Duodenal mucosa (tissue), 2 donors: Measurements from ENCODE around the gene TSFM.

ENCODE experiments used
- H3K27ac ChIP-seq: one replicate; pipeline ENCODE4 v1.7.0; 2013; ENCODE audit warnings: low read depth, low read length
- H3K27me3 ChIP-seq, 2 donors: one replicate each; pipeline ENCODE4 v1.7.0; 2013; ENCODE audit warnings: low read length in 2 of 2, control low read depth in 1 of 2; ENCODE audit not compliant: insufficient read depth in 2 of 2, control insufficient read depth in 1 of 2
- H3K36me3 ChIP-seq, 2 donors: one replicate each; pipeline ENCODE4 v1.7.0; 2013; ENCODE audit warnings: low read length in 2 of 2, control low read depth in 1 of 2; ENCODE audit not compliant: insufficient read depth in 2 of 2, control insufficient read depth in 1 of 2
- H3K4me1 ChIP-seq, 2 donors: one replicate each; pipeline ENCODE4 v1.7.0; 2013; ENCODE audit warnings: low read length in 2 of 2, control low read depth in 1 of 2; ENCODE audit not compliant: insufficient read depth in 2 of 2, control insufficient read depth in 1 of 2
- H3K4me3 ChIP-seq, 2 donors: one replicate each; pipeline ENCODE4 v1.7.0; 2013; ENCODE audit warnings: low read length in 2 of 2, low read depth in 1 of 2
- H3K9ac ChIP-seq, 2 donors: one replicate each; pipeline ENCODE4 v1.7.0; 2013; ENCODE audit warnings: low read length in 2 of 2, low read depth in 1 of 2
- H3K9me3 ChIP-seq, 2 donors: one replicate each; pipeline ENCODE4 v1.7.0; 2013; ENCODE audit warnings: low read length in 2 of 2, control low read depth in 1 of 2; ENCODE audit not compliant: control insufficient read depth in 1 of 2

TSFM gene

DNA sequence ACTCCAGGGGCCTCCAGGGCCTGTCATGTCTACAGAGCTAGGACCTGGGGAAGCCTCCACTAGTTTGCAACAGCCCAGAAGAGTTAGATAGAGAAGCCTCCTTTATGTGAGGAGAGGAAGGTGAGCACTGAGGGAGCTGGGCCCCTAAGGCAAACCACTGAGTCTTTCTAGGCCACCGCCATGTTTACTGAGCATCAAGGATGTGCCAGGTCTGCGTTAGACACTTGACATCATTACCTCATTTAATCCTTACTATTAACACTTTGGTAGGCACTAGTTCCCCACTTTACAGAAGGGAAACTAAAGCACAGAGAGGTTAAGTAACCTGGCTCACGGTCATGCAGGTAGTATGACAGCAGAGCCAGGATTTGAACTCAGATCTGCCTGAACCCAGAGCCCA lies 51.1 kb downstream of the TSFM start:
- no peak overlapping the region for H3K27ac ChIP-seq

DNA sequence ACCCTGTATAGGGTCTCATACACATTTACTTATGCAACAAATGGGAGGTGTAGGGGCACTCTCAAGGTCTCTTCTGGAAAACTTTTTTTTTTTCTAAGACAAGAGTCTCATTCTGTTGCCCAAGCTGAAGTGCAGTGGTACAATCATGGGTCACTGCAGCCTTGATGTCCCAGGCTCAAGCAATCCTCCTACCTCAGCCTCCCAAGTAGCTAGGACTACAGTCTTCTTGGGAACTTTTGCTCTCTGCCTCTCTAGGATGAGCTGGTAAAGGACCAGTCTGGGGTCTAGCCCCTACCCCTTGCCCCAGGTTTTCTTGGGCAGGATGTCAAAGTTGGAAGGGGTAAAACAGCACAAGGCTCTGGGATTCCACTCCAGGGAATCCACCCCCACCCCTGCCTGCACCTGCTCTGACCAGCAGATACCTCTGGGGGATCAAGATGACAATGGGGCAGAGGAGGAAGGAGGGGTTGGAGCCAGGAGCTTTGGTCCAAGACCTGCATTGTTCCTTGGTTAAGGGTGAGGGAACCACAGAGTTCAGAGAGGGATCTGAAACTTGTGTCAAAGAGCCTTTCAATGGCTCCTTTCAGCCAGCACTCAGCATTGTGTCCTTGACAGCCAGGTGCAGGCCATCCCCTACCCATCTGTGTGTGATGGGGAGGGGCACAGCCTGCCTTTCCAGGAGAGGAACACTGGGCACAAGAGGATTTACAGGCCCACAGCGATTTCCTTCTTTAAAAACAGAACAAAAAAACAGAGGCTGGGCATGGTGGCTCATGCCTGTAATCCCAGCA lies 51.7 kb downstream of the TSFM start:
- Histone ChIP-seq H3K9me3 (no peaks in the 10 kb centered on the region), H3K9ac (peak overlapping the region in 1 of 2 donors; percentile 32), H3K27me3 (no peaks in the 10 kb centered on the region), H3K4me1 (peaks cover 78 to 87% of the 10 kb centered on the region in 2 donors), H3K27ac (no peak overlapping the region), H3K36me3 (peaks cover 4 to 5% of the 10 kb centered on the region in 2 donors), H3K4me3 (peak overlapping the region in 1 of 2 donors; percentile 29)

More for the DNA sequence above, 51.1 kb downstream of the TSFM start:
- no peaks in the 10 kb centered on the region for H3K9me3 ChIP-seq
- H3K36me3 ChIP-seq: peaks cover 10 to 11% of the 10 kb centered on the region in 2 donors
- peaks cover 77 to 84% of the 10 kb centered on the region in 2 donors for H3K4me1 ChIP-seq
- H3K9ac ChIP-seq: no peak overlapping the region
- peak overlapping the region in 1 of 2 donors; percentile 29 for H3K4me3 ChIP-seq
- no peaks in the 10 kb centered on the region for H3K27me3 ChIP-seq

DNA sequence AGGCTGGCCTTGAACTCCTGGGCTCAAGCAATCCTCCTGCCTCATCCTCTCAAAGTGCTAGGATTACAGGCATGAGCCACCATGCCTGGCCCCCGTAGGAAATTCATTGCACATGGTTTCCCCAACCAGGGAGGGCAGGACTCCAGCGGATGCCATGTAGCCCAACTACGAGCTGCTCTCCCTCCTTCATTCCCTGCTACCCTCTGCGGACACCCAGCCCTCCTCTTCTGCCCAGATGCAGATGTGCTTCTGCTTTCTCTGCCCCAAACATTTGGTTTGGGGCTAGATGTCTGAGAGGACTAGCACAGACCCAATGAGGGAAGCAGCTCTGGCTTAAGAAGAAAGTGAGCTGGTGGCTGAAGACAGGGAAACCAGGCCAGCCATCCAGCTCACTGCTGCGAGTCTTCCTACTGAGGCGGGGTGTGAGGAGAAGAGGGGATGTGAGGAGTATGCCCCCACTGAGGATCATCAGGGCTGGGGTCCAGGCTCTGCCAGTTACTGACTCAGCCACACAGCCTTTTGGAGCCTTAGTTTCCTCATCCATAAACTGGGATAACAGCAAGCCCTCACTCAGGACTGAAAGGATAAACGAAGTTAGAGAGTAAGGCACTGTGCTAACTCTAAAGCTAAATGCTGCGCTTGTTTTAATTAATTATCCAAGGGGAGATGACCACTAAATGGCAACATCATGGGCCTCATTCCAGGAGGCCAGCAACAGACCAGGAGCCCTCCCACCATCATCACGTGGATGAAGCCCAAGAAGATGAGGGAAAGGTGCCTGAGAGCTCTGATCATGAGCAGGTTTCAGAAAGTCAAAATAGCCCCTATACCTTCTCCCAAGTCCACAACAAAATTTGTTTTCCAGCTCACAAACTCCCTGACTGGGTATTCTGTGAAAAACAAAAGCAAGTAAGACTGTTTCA lies 53.0 kb downstream of the TSFM start:
- Histone ChIP-seq H3K27ac (no peak overlapping the region), H3K9ac (peak overlapping the region in 1 of 2 donors; percentile 33), H3K27me3 (no peaks in the 10 kb centered on the region), H3K4me3 (peak overlapping the region; percentile 9 to 10), H3K4me1 (peaks cover 85 to 93% of the 10 kb centered on the region in 2 donors), H3K9me3 (no peaks in the 10 kb centered on the region), H3K36me3 (no peaks in the 10 kb centered on the region)

DNA sequence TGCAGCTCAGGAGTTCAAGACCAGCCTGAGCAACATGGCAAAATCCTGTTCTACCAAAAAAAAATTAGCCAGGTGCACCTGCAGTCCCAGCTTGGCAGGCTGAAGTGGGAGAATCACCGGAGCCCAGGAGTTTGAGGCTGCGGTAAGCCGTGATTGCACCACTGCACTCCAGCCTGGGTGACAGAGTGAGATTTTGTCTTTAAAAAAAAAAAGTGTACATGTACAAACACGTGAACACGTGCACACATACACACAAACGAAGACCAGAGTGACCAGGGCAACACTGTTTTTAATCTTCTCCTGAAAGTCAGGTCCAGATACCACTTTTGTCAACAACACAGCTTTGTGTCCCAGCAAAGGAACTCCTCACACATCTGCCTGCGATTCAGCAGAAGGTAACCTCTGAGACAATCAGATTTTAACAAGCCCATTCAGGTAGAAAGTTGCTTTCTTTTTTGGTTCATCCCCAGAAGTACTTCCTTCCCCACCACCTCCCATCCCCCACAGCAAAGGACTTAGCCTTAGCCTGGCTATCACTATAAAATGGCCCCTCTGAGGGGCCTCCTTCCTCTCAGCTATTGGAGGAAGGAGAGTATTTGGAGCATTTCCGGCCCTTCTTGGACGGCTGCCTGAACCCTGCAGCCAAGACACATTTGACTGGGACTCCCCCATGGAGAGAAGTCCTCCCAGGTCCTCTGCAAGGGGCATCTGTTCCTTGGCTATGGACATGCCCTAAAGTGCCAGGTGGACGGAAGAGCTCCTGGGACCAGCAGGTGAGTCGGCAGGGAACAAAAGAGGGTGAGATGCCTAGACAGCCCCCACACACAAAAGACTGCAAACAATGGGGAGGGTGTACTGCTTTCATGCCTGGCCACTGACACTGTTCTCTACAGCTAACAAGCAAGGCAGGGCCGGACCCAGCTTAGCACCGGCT lies 54.1 kb downstream of the TSFM start:
- Histone ChIP-seq H3K4me3 (peak overlapping the region; percentile 9 to 23), H3K4me1 (peaks cover 88 to 96% of the 10 kb centered on the region in 2 donors), H3K9me3 (no peaks in the 10 kb centered on the region), H3K27ac (no peak overlapping the region), H3K27me3 (no peaks in the 10 kb centered on the region), H3K9ac (no peak overlapping the region), H3K36me3 (no peaks in the 10 kb centered on the region)

DNA sequence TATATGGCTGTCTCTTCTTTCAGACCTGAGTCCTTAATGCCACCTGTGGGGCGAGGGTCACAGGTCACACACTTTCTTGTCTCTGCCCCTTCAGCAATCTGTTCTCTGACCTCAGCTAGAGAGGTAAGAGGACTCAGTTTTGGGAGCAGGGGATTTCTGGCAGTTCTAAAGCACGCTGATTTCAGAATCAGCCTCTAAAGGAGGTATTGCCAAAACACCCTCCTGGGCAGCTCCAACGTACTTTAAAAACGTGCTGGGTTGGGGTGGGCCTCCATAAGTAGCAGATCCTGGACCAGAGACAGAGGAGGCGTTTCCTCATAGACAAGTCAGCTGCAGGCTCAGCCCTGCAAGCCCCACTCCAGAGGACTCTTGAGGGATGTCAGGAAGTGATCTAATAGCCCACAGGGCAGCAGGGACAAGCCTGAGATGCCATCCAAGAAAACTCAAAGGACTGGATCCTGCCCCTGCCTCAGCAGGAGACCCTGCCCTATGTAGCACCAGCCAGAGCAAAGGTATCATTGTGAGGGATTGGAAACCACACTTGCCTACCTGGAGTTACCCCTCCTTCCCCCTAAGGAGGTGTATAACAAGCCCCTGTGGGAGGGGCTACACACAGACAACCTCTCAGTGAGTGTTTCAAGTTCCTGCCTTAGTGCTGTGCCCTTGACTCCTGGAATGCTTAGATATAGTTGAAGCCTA lies 55.4 kb downstream of the TSFM start:
- peak overlapping the region in 1 of 2 donors; percentile 20 for H3K4me3 ChIP-seq
- H3K27ac ChIP-seq: peak overlapping the region; percentile 21
- no peaks in the 10 kb centered on the region for H3K9me3 ChIP-seq
- no peaks in the 10 kb centered on the region for H3K36me3 ChIP-seq
- H3K27me3 ChIP-seq: no peaks in the 10 kb centered on the region
- H3K4me1 ChIP-seq: peaks cover 93 to 97% of the 10 kb centered on the region in 2 donors
- H3K9ac ChIP-seq: peak overlapping the region in 1 of 2 donors; percentile 5

DNA sequence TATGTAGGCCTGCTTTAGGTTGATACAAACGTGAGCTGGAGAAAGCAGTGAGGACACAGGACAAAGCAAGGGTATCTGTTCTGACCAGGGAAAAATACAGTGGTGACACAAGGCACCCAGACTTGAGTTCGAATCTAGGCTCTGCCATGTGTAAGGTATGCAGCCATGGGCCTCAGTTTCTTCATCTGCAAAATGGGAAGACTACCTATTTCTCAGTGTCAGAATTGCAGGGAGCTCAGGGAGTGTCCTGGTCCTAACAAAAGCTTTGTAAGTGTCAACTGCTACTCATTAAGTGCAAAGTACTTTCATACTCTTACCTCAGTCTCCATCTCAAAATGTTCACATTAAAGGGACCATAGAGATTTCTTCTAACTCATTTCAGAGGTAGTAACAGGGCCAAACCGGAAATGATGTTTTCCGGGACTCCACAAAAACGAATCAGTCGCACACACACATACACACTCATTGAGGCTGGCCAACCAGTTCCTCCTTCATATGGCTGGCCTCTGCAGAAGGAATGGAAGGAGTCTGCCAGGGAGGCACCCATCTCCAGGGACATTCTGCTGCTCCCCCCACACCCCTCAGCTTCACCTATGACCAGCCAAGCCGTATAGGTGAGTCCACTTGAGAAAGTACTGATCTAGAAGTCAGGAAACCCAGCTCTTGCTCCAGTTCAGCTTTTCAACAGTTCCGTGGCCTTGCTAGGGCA lies 56.2 kb downstream of the TSFM start:
- peaks cover 91 to 97% of the 10 kb centered on the region in 2 donors for H3K4me1 ChIP-seq
- H3K36me3 ChIP-seq: no peaks in the 10 kb centered on the region
- peak overlapping the region; percentile 20 to 24 for H3K4me3 ChIP-seq
- no peak overlapping the region for H3K9ac ChIP-seq
- no peaks in the 10 kb centered on the region for H3K27me3 ChIP-seq
- no peaks in the 10 kb centered on the region for H3K9me3 ChIP-seq
- H3K27ac ChIP-seq: peak overlapping the region; percentile 21

DNA sequence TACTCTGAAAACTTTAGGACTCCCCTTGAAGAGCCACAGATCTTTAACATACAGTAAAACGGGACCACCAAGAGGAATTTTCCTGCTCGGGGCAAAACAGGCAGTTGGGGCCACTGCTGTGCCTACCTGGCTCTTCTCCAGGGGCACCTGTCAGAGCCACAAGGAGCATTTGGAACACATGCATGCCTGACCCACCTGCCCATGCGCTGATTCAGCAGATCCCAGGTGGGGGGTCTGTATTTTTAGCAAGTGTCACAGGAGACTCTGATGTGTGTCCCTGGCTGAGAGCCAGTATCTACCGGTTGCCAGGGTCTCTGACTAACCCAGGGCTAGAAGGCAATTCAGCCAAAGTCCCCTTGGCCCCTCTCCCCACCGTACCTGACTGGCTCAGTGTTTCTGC lies 57.4 kb downstream of the TSFM start:
- H3K9me3 ChIP-seq: no peaks in the 10 kb centered on the region
- peaks cover 86 to 94% of the 10 kb centered on the region in 2 donors for H3K4me1 ChIP-seq
- H3K27ac ChIP-seq: no peak overlapping the region
- H3K36me3 ChIP-seq: no peaks in the 10 kb centered on the region
- H3K9ac ChIP-seq: peak overlapping the region in 1 of 2 donors; percentile 21
- peak overlapping the region; percentile 9 to 12 for H3K4me3 ChIP-seq
- no peaks in the 10 kb centered on the region for H3K27me3 ChIP-seq

DNA sequence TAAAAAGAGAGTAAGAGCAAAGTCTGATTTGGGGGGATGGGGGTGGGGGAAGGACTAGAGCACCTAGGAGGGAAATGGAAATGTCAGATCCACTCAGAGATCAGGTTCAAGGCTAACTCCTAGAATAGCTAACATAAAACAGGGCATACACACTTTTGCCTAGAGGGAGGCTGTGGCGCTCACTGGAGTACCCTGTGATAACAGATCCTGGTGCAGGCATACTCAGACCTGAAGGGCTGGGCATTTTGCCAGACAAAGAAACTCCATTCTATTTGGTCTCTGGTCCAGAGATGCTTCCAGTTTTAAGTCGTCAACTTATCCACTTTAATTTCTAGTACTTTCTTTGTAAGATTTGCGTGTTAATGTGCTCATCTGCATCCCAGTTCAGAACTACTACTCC lies 58.1 kb downstream of the TSFM start:
- no peaks in the 10 kb centered on the region for H3K36me3 ChIP-seq
- no peak overlapping the region for H3K27ac ChIP-seq
- H3K27me3 ChIP-seq: no peaks in the 10 kb centered on the region
- H3K4me1 ChIP-seq: peaks cover 81 to 88% of the 10 kb centered on the region in 2 donors
- peak overlapping the region in 1 of 2 donors; percentile 4 for H3K9ac ChIP-seq
- peak overlapping the region in 1 of 2 donors; percentile 12 for H3K4me3 ChIP-seq
- H3K9me3 ChIP-seq: no peaks in the 10 kb centered on the region
